ENCODE measurements around the gene IL1B.
"Not testable (repeated sequence)": the region's sequence is repeated elsewhere in the genome, so short reads cannot be mapped to it uniquely, and the experiment has no call there.

The IL1B gene

DNA sequence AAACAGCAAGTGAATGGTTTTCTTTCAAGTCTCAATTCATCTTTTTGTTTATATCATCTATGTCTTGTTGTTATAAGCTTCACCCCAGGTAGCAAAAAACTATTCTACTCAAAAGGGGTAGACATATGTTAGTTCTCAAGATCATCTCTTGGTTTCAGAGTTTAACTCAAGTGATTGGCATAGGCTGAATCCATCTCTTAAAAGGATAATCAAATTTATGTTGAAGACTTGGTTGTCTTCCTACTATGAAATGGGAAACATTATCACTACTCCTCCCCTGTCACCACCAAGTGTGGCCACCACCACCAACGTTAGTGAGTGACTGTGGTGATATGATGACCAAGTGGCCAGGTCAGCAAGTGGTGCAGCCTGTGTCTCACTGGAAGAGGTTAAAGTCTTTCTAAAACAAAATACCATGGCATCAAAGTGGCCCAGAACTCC, 1.5 kb downstream of the IL1B start:
- no peaks in the 10 kb centered on the region for H3K36me3 ChIP-seq (ENCODE audit: insufficient read depth)

GRCh38 chr2:112834396-112835037, 2.1 kb downstream of the IL1B start:
- H3K36me3 ChIP-seq (ENCODE audit: insufficient read depth), result no peaks in the 10 kb centered on the region

More for the DNA sequence above, 1.5 kb downstream of the IL1B start:
- H3K4me1 ChIP-seq (ENCODE audit: low read depth, poor library complexity, severe bottlenecking), result no peaks in the 10 kb centered on the region
- H3K9ac ChIP-seq, result no peak overlapping the region
- no peaks in the 10 kb centered on the region for H3K27me3 ChIP-seq (ENCODE audit: insufficient read depth, low read depth)
- H2AFZ ChIP-seq (ENCODE audit: low read depth), result no peak overlapping the region
- H3K79me2 ChIP-seq (ENCODE audit: insufficient read depth, low read depth), result no peaks in the 10 kb centered on the region
- no peak overlapping the region for H3K4me3 ChIP-seq (IDR thresholded peaks at IDR 0.05; ENCODE audit: insufficient read depth, low read depth, low read length)
- no peaks in the 10 kb centered on the region for H4K20me1 ChIP-seq (ENCODE audit: insufficient read depth)
- H3K27ac ChIP-seq, result no peak overlapping the region
- no peak for TF ChIP-seq CTCF (conservative IDR thresholded peaks at IDR 0.05; ENCODE audit: low read depth, low read length)
- H3K4me2 ChIP-seq, result no peak overlapping the region

DNA sequence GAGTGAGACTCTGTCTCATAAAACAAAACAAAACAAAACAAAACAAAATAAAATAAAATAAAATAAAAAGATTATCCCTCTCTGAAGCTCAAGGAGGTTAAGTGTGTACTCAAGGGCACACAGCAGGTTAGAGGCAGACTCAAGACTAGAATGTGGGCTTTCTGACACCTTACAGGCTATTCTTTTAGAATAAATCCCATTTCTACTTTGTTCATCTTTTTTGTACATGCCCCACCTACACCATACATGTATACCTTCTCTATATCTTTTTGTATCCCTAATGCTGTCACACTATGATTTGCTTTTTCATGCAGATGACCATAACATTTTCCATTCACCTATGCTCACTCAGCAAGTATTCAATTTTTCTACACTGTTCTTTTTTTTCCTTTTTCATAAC, 2.6 kb downstream of the IL1B start:
- H3K4me3 ChIP-seq (IDR thresholded peaks at IDR 0.05; ENCODE audit: insufficient read depth, low read depth, low read length), result no peak overlapping the region
- H3K4me2 ChIP-seq, result no peak overlapping the region
- no peak overlapping the region for H3K9ac ChIP-seq
- no peaks in the 10 kb centered on the region for H3K4me1 ChIP-seq (ENCODE audit: low read depth, poor library complexity, severe bottlenecking)
- H3K79me2 ChIP-seq (ENCODE audit: insufficient read depth, low read depth), result no peaks in the 10 kb centered on the region
- no peaks in the 10 kb centered on the region for H3K27me3 ChIP-seq (ENCODE audit: insufficient read depth, low read depth)
- no peaks in the 10 kb centered on the region for H4K20me1 ChIP-seq (ENCODE audit: insufficient read depth)
- no peak for TF ChIP-seq CTCF (conservative IDR thresholded peaks at IDR 0.05; ENCODE audit: low read depth, low read length)
- no peaks in the 10 kb centered on the region for H3K36me3 ChIP-seq (ENCODE audit: insufficient read depth)
- no peak overlapping the region for H3K27ac ChIP-seq
- no peak overlapping the region for H2AFZ ChIP-seq (ENCODE audit: low read depth)

More at GRCh38 chr2:112834396-112835037, 2.1 kb downstream of the IL1B start:
- H2AFZ ChIP-seq (ENCODE audit: low read depth), result no peak overlapping the region
- no peak overlapping the region for H3K27ac ChIP-seq
- H3K9ac ChIP-seq, result no peak overlapping the region
- TF ChIP-seq CTCF (conservative IDR thresholded peaks at IDR 0.05; ENCODE audit: low read depth, low read length), result no peak
- no peak overlapping the region for H3K4me2 ChIP-seq
- no peaks in the 10 kb centered on the region for H4K20me1 ChIP-seq (ENCODE audit: insufficient read depth)
- H3K79me2 ChIP-seq (ENCODE audit: insufficient read depth, low read depth), result no peaks in the 10 kb centered on the region
- H3K27me3 ChIP-seq (ENCODE audit: insufficient read depth, low read depth), result no peaks in the 10 kb centered on the region
- no peaks in the 10 kb centered on the region for H3K4me1 ChIP-seq (ENCODE audit: low read depth, poor library complexity, severe bottlenecking)
- H3K4me3 ChIP-seq (IDR thresholded peaks at IDR 0.05; ENCODE audit: insufficient read depth, low read depth, low read length), result no peak overlapping the region

DNA sequence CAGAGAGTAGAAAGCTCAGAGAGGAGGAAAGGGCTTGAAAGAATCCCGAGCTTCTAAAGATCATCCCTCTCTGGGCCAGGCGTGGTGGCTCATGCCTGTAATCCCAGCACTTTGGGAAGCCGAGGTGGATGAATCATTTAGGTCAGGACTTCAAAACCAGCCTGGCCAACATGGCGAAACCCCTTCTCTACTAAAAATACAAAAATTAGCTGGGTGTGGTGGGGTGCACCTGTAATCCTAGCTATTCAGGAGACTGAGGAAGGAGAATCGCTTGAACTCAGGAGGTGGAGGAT, 3.0 kb downstream of the IL1B start:
- not testable (repeated sequence) for H4K20me1 ChIP-seq (ENCODE audit: insufficient read depth); H3K4me3 ChIP-seq (IDR thresholded peaks at IDR 0.05; ENCODE audit: insufficient read depth, low read depth, low read length); H3K9ac ChIP-seq; H3K27ac ChIP-seq; H3K27me3 ChIP-seq (ENCODE audit: insufficient read depth, low read depth); H2AFZ ChIP-seq (ENCODE audit: low read depth); H3K4me1 ChIP-seq (ENCODE audit: low read depth, poor library complexity, severe bottlenecking); H3K79me2 ChIP-seq (ENCODE audit: insufficient read depth, low read depth); H3K36me3 ChIP-seq (ENCODE audit: insufficient read depth); H3K4me2 ChIP-seq

GRCh38 chr2:112832841-112833638, 3.5 kb downstream of the IL1B start:
- Histone ChIP-seq H2AFZ (ENCODE audit: low read depth) (no peak overlapping the region), H3K4me2 (no peak overlapping the region), H3K4me1 (ENCODE audit: low read depth, poor library complexity, severe bottlenecking) (no peaks in the 10 kb centered on the region), H3K4me3 (IDR thresholded peaks at IDR 0.05; ENCODE audit: insufficient read depth, low read depth, low read length) (no peak overlapping the region), H3K9ac (no peak overlapping the region), H3K36me3 (ENCODE audit: insufficient read depth) (no peaks in the 10 kb centered on the region), H3K27ac (no peak overlapping the region), H3K79me2 (ENCODE audit: insufficient read depth, low read depth) (no peaks in the 10 kb centered on the region), H3K27me3 (ENCODE audit: insufficient read depth, low read depth) (no peaks in the 10 kb centered on the region), H4K20me1 (ENCODE audit: insufficient read depth) (no peaks in the 10 kb centered on the region)
- no peak for TF ChIP-seq CTCF (conservative IDR thresholded peaks at IDR 0.05; ENCODE audit: low read depth, low read length)
